HCT116 (cell line): Measurements from ENCODE around the gene SLC6A8.

Source experiments
- CEBPB ChIP-seq: IDR thresholded peaks from 2 replicates; pipeline ENCODE4 v1.6.1; 2012; ENCODE audit warnings: low read depth
- ELF1 ChIP-seq: IDR thresholded peaks from 2 replicates; pipeline ENCODE4 v1.6.1; 2012; ENCODE audit warnings: low read depth, borderline replicate concordance
- EZH2 ChIP-seq: fragments of 200-600 bp; sonication (generic); IDR thresholded peaks from 2 replicates; pipeline ENCODE4 v1.6.1; 2017; ENCODE audit warnings: antibody characterized with exemption, mixed run types
- EZH2phosphoT487 ChIP-seq: fragments of 200-600 bp; IDR thresholded peaks from 2 replicates; pipeline ENCODE4 v1.6.1; 2018; ENCODE audit warnings: antibody characterized with exemption, borderline replicate concordance
- MAX ChIP-seq: IDR thresholded peaks from 2 replicates; pipeline ENCODE4 v1.6.1; 2012
- POLR2A ChIP-seq: IDR thresholded peaks from 2 replicates; pipeline ENCODE4 v1.7.0; 2011; ENCODE audit warnings: borderline replicate concordance; ENCODE audit not compliant: insufficient read depth, insufficient read length; ENCODE audit errors: extremely low read depth
- POLR2AphosphoS5 ChIP-seq: IDR thresholded peaks from 2 replicates; pipeline ENCODE4 v1.6.1; 2011; ENCODE audit warnings: mild to moderate bottlenecking, low read depth, low read length, moderate library complexity
- RAD21 ChIP-seq: IDR thresholded peaks from 2 replicates; pipeline ENCODE4 v1.6.1; 2012; ENCODE audit warnings: low read depth, mild to moderate bottlenecking
- REST ChIP-seq: IDR thresholded peaks from 2 replicates; pipeline ENCODE4 v1.6.1; 2012; ENCODE audit warnings: low read depth
- SIN3A ChIP-seq: IDR thresholded peaks from 2 replicates; pipeline ENCODE4 v1.6.1; 2012; ENCODE audit warnings: low read depth
- TCF7L2 ChIP-seq: IDR thresholded peaks from 2 replicates; pipeline ENCODE4 v1.7.0; 2011; ENCODE audit warnings: borderline replicate concordance, inconsistent platforms; ENCODE audit not compliant: insufficient read depth, insufficient read length; ENCODE audit errors: extremely low read depth
- ZNF274 ChIP-seq: fragments of 200-500 bp; sonication (Bioruptor generic); IDR thresholded peaks from 2 replicates; pipeline ENCODE4 v1.6.1; 2014; ENCODE audit warnings: mild to moderate bottlenecking, low read depth, low read length, inconsistent platforms
- TF ChIP-seq, protein P1 (sequence below), 3 experiments: fragments of 200-600 bp in 1 of 3; sonication (generic) in 1 of 3; IDR thresholded peaks in 2 of 3; conservative IDR thresholded peaks in 1 of 3; 2 replicates each; pipeline ENCODE4 v1.5.1; 2012 to 2017; ENCODE audit warnings: low read depth in 2 of 3, low read length in 2 of 3, antibody characterized with exemption in 1 of 3, borderline replicate concordance in 1 of 3, control low read depth in 1 of 3, mild to moderate bottlenecking in 1 of 3, mixed read lengths in 1 of 3, mixed run types in 1 of 3, moderate library complexity in 1 of 3; ENCODE audit not compliant: insufficient read depth in 1 of 3

DNA sequence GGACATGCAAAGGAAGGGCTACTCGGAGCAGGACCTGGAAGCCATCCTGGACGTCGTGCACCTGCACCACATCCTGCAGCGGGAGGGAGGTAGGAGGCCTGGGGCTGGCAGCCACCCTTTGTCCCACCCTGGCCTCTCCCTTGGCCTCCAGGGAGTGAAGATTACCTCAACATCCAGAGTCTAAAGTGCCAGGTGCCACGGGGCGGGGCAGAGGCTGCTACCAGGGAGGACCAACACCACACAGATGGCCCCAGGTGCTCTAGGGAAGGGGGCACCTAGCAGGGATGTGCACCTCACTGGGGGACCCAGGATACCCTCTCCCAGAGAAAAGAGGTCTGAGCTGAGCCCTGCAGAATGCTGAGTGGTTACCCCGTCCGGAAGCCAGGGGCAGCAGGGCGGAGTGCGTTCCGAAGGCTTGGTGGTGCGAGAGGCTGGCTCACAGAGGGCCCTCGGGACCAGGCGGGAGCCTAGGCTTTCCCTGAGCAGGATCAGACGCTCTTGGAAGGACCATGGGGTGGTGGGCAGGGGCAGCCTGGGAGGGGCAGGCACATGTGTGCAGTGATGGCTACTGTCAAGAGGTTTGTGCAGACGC lies 53.0 kb downstream of the SLC6A8 start:
- no peak for TF ChIP-seq MAX
- no peak for TF ChIP-seq POLR2AphosphoS5
- TF ChIP-seq, protein P1, sequence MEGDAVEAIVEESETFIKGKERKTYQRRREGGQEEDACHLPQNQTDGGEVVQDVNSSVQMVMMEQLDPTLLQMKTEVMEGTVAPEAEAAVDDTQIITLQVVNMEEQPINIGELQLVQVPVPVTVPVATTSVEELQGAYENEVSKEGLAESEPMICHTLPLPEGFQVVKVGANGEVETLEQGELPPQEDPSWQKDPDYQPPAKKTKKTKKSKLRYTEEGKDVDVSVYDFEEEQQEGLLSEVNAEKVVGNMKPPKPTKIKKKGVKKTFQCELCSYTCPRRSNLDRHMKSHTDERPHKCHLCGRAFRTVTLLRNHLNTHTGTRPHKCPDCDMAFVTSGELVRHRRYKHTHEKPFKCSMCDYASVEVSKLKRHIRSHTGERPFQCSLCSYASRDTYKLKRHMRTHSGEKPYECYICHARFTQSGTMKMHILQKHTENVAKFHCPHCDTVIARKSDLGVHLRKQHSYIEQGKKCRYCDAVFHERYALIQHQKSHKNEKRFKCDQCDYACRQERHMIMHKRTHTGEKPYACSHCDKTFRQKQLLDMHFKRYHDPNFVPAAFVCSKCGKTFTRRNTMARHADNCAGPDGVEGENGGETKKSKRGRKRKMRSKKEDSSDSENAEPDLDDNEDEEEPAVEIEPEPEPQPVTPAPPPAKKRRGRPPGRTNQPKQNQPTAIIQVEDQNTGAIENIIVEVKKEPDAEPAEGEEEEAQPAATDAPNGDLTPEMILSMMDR (IDR thresholded peaks at IDR 0.05 in 2 of 3, conservative IDR thresholded peaks at IDR 0.05 in 1 of 3; ENCODE audit: borderline replicate concordance in 1 of 3, insufficient read depth in 1 of 3, low read depth in 2 of 3, low read length in 2 of 3): no peak
- no peak for TF ChIP-seq EZH2
- TF ChIP-seq POLR2A: no peak
- TF ChIP-seq ELF1: no peak
- no peak for TF ChIP-seq REST
- no peak for TF ChIP-seq TCF7L2
- TF ChIP-seq SIN3A: no peak
- no peak for TF ChIP-seq ZNF274
- TF ChIP-seq EZH2phosphoT487: no peak
- no peak for TF ChIP-seq CEBPB
- no peak for TF ChIP-seq RAD21
